Measurements from ENCODE around the gene ANKRD9. TPM values are rescaled to one million over a fixed set of nuclear protein-coding genes. Genes with fewer than 3 reads are reported as not detected.

The ANKRD9 gene
- total RNA-seq, 3 donors from 2014 or later, result 10.4 to 24.9 (median 22.8) TPM

GRCh38 chr14:102452302-102452701, 57.3 kb downstream of the ANKRD9 start:
- Histone ChIP-seq H3K27ac (no peak overlapping the region), H3K9me3 (no peaks in the 10 kb centered on the region), H3K4me3 (no peak overlapping the region), H3K36me3 (no peaks in the 10 kb centered on the region), H3K4me1 (no peaks in the 10 kb centered on the region), H3K27me3 (no peaks in the 10 kb centered on the region)
- TF ChIP-seq POLR2A (IDR thresholded peaks at IDR 0.05) (no peak), POLR2AphosphoS5 (IDR thresholded peaks at IDR 0.05) (no peak)
- TF ChIP-seq, protein P1, sequence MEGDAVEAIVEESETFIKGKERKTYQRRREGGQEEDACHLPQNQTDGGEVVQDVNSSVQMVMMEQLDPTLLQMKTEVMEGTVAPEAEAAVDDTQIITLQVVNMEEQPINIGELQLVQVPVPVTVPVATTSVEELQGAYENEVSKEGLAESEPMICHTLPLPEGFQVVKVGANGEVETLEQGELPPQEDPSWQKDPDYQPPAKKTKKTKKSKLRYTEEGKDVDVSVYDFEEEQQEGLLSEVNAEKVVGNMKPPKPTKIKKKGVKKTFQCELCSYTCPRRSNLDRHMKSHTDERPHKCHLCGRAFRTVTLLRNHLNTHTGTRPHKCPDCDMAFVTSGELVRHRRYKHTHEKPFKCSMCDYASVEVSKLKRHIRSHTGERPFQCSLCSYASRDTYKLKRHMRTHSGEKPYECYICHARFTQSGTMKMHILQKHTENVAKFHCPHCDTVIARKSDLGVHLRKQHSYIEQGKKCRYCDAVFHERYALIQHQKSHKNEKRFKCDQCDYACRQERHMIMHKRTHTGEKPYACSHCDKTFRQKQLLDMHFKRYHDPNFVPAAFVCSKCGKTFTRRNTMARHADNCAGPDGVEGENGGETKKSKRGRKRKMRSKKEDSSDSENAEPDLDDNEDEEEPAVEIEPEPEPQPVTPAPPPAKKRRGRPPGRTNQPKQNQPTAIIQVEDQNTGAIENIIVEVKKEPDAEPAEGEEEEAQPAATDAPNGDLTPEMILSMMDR (IDR thresholded peaks at IDR 0.05), result no peak
- intact Hi-C loops (cut with DNase I; ENCODE audit: low total_unique reads), result no loop called here
- no peak for DNase-seq (ENCODE audit: low spot score in 2 of 2)

Other genes with a start within 250 kb of the ANKRD9 start
- 10 to 100 TPM; 13.0 to 29.0 (median 23.9) TPM for gene MOK, start 204.6 kb downstream of the ANKRD9 start, total RNA-seq
- 10 to 100 TPM in 2 of 3 donors, 1 to 10 TPM in 1; 8.5 to 16.8 (median 15.4) TPM for gene ZNF839, start 190.0 kb downstream of the ANKRD9 start, total RNA-seq
- 10 to 100 TPM; 28.8 to 34.7 (median 33.4) TPM for gene CINP, start 146.9 kb downstream of the ANKRD9 start, total RNA-seq
- gene TECPR2, start 146.8 kb downstream of the ANKRD9 start, total RNA-seq, result 10 to 100 TPM; 19.8 to 25.2 (median 19.9) TPM
- gene RCOR1, start 82.9 kb upstream of the ANKRD9 start, total RNA-seq, result 10 to 100 TPM; 15.7 to 21.8 (median 20.3) TPM

Data from breast epithelium (tissue), 4 donors.